ENCODE data around the gene NFS1.

- no peak; the same call in 1 of the 2 replicates for TF ChIP-seq CTCF (IDR thresholded peaks at IDR 0.05; ENCODE audit: low read length)
- TF ChIP-seq EZH2phosphoT487 (IDR thresholded peaks at IDR 0.05; ENCODE audit: low read length) = no peak
- TF ChIP-seq EZH2 (optimal IDR thresholded peaks at IDR 0.05; ENCODE audit: low read depth, low read length) = no peak
Measured at GRCh38 chr20:35663516-35664465, 35.4 kb downstream of the NFS1 start.
